Ectodermal cell (in vitro differentiated cells): ENCODE measurements around the gene DDX56.
A peak's percentile ranks its signal among the peaks of the same experiment; 100 is the strongest.
"Not testable (repeated sequence)": the region's sequence is repeated elsewhere in the genome, so short reads cannot be mapped to it uniquely, and the experiment has no call there.

Experiments
- H3K27ac ChIP-seq: 2 replicates; pipeline ENCODE4 v1.7.0; 2013; ENCODE audit warnings: mild to moderate bottlenecking, low read depth, low read length; ENCODE audit not compliant: insufficient read depth, poor library complexity, severe bottlenecking
- H3K27me3 ChIP-seq: 2 replicates; pipeline ENCODE4 v1.7.0; 2013; ENCODE audit warnings: mild to moderate bottlenecking, low read length; ENCODE audit not compliant: insufficient read depth, control insufficient read depth, poor library complexity, severe bottlenecking
- H3K36me3 ChIP-seq: one replicate; pipeline ENCODE4 v1.7.0; 2013; ENCODE audit warnings: low read length; ENCODE audit not compliant: control insufficient read depth, insufficient read depth
- H3K4me1 ChIP-seq: one replicate; pipeline ENCODE4 v1.7.0; 2013; ENCODE audit warnings: low read length; ENCODE audit not compliant: control insufficient read depth, insufficient read depth
- H3K4me3 ChIP-seq: 2 replicates; pipeline ENCODE4 v1.7.0; 2013; ENCODE audit warnings: low read depth, low read length, control low read depth; ENCODE audit not compliant: insufficient read depth
- H3K9me3 ChIP-seq: 2 replicates; pipeline ENCODE4 v1.7.0; 2013; ENCODE audit warnings: mild to moderate bottlenecking, low read length, moderate library complexity; ENCODE audit not compliant: control insufficient read depth
- WGBS, 2 experiments: methylation state at CpG; one replicate each; pipeline ENCODE4 v1.1.7; 2013; ENCODE audit warnings: missing lambda C conversion rate in 2 of 2; 5-methylcytosine and 5-hydroxymethylcytosine counted together

DDX56 gene

DNA sequence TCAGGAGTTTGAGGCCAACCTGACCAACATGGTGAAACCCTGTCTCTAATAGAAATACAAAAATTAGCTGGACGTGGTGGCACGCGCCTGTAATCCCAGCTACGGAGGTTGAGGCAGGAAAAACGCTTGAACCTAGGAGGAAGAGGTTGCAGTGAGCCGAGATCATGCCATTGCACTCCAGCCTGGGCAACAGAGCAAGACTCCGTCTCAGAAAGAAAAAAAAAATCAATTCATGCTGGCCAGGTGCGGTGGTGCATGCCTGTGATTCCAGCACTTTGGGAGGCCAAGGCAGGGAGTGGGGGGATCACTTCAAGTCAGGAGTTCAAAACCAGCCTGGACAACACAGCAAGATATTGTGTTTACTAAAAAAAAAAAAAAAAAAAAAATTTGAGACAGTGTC lies 23.5 kb upstream of the DDX56 start:
- H3K4me1 ChIP-seq, H3K27me3 ChIP-seq, H3K36me3 ChIP-seq, H3K27ac ChIP-seq, H3K4me3 ChIP-seq, H3K9me3 ChIP-seq: not testable (repeated sequence)
- 89 to 92% methylated on average over 8 of the region's 8 CpGs for WGBS, 2 experiments

DNA sequence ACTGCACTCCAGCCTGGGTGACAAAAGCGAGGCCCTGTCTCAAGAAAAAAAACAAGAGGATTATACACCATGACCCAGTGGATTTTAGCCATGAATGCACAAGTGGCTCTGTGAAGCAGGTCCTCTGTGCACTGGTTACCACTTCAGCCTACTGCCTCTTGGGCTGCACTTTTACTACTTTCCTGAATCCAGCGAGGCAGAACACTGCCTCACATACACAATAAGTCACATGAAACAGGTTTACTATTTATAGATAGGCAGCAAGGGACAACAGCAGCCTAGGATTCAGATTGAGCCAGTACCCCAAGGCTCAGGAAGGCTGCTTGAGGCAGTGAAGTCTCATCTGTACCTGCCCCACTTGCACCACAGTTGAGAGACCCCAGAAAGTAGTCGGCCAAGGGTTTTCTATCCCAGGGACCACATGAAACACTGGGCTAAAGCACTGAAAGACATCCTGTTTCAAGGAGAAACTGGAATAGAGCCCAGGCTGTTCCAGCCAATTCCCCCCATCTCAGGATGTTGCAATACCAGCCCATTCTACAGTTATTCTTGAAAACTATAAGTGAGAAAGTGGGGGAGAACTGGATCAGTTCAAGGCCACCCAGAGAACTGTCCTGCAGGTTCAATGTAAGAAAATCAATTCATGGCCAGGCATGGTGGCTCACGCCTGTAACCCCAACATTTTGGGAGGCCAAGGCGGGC lies 22.4 kb upstream of the DDX56 start:
- Histone ChIP-seq H3K4me3 (no peak overlapping the region), H3K9me3 (no peaks in the 10 kb centered on the region), H3K36me3 (no peaks in the 10 kb centered on the region), H3K27ac (no peak overlapping the region), H3K4me1 (no peaks in the 10 kb centered on the region), H3K27me3 (no peaks in the 10 kb centered on the region)
- 77 to 80% methylated on average over 5 of the region's 5 CpGs for WGBS, 2 experiments

DNA sequence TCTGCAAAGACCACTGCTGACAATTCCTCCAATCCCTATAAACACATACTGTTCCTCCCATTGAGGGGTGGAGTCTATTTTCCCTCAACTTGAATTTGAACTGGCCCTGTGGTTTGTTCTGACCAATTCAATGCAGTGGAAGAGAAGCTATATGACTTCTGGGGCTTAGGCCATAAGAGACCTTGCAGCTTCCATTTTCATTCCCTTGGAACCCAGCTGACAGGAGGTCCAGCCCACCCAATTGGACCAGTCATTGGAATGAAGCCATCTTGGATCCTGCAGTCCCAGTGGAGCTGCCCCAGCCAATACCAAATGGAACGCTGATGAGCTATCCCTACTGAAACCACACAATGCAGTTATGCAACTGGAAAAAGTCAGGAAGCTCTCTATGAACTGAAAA lies 17.2 kb upstream of the DDX56 start:
- H3K4me1 ChIP-seq, result no peaks in the 10 kb centered on the region
- 95 to 96% methylated on average over 1 of the region's 1 CpG for WGBS, 2 experiments

GRCh38 chr7:44587843-44588711 lies 14.4 kb upstream of the DDX56 start:
- H3K4me3 ChIP-seq, result no peak overlapping the region
- no peaks in the 10 kb centered on the region for H3K9me3 ChIP-seq
- H3K27me3 ChIP-seq, result peaks cover 4% of the 10 kb centered on the region
- 71 to 74% methylated on average over 3 to 6 of the region's 6 CpGs for WGBS, 2 experiments
- H3K4me1 ChIP-seq, result no peaks in the 10 kb centered on the region
- H3K36me3 ChIP-seq, result no peaks in the 10 kb centered on the region
- no peak overlapping the region for H3K27ac ChIP-seq

More for the DNA sequence above, 17.2 kb upstream of the DDX56 start:
- no peaks in the 10 kb centered on the region for H3K27me3 ChIP-seq
- H3K27ac ChIP-seq, result no peak overlapping the region
- H3K36me3 ChIP-seq, result no peaks in the 10 kb centered on the region
- H3K9me3 ChIP-seq, result no peaks in the 10 kb centered on the region
- H3K4me3 ChIP-seq, result no peak overlapping the region

- H3K27ac ChIP-seq, result no peak overlapping the region
- H3K4me1 ChIP-seq, result no peaks in the 10 kb centered on the region
- WGBS, 2 experiments, result 96% methylated on average over 11 to 13 of the region's 13 CpGs
- no peaks in the 10 kb centered on the region for H3K9me3 ChIP-seq
- peaks cover 4% of the 10 kb centered on the region for H3K27me3 ChIP-seq
- H3K4me3 ChIP-seq, result peak overlapping the region; percentile 97
- H3K36me3 ChIP-seq, result peaks cover 14% of the 10 kb centered on the region
Measured at GRCh38 chr7:44583146-44583865, 9.6 kb upstream of the DDX56 start.

DNA sequence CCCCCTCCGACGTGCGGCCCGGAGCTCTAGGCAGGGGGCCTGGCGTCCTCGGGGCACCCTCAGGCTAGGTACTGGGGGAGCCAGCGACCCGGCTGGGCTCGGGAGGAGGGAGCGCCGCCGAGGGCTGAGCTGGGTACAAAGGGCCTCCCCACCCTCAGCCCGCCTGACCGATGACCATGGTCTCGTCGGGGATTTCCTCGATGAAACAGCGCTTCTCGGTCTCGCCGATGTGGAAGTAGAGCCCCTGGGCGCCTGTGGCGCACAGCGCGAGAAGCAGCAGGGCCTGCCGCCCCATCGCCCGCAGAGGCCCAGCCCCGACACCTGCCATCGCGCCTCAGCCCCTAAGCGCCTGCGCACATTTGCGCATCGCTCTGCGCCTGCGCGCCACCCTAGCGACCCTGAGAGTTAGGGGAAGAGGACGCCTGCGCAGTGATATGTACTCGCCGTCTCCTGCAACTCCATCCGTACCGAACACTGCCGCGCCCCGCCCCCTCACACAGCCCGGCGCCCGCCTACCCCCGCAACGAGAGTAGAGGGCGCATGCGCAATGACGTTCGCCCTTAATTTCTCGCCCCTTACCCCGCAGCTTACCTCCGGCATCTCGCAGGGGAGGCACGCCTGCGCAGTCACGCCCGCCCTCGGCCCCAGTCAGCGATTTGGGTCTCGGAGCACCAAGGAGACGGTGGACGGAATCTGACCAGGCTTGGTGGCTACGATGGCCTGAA lies 8.3 kb upstream of the DDX56 start, which contains the start of gene TMED4:
TSS of gene TMED4 (minus strand) at position 353 of the 725 bp plus-strand sequence. CDS start at position 328, 25 bp downstream.
- peak within 1 kb of the TSS; percentile 76 for H3K27ac ChIP-seq
- peaks cover 17% of the 10 kb centered on the region for H3K36me3 ChIP-seq
- H3K9me3 ChIP-seq, result no peaks in the 10 kb centered on the region
- H3K4me3 ChIP-seq, result peak within 1 kb of the TSS; percentile 97
- 0% methylated on average over 71 of the region's 71 CpGs for WGBS, 2 experiments
- H3K27me3 ChIP-seq, result peaks cover 4% of the 10 kb centered on the region
- no peaks in the 10 kb centered on the region for H3K4me1 ChIP-seq

DNA sequence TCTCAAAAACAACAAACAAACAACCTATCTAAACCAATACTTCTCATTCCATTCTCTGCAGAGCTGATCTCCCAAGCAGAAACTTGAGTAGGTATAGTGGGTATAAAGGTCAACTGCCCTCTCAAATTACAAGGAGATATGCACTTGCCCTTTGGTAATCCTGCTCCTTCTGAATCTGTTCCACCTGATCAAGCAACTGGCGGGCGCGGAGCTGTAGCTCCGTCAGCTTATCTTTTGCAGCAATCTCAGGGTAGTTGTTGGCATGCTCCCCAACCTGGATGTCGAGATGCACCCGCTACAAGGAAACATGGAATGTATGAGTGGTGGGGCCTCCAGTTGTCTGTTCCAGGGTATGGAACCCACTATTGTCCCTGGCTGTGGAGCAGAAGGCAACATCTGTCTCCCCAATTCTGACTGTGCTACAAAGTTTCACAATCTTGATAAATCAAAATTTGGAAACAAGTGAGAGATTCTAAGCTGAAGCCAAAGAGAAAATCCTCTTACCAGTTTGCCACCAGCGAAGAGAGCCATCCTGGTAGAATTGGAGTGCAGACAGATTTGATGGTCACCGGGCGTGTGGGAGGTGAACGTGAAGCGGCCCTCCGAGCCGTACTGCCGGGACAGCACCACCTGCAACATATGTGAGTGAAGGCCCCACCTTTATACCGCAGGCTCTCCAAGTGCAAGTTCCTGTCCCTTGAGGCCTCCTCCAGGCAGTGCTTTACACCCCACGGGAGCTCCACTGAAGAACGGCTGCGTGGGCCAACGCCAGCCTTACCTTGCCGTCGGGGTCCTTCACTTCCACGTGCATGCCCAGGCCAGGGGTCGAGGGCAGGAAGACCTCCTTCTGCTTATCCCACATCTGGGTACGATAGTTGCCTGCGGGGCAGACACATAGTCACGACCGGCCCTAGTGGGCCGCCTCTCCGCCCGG lies 7.5 kb upstream of the DDX56 start:
- Histone ChIP-seq H3K36me3 (peaks cover 17% of the 10 kb centered on the region), H3K9me3 (no peaks in the 10 kb centered on the region), H3K4me3 (peak overlapping the region; percentile 97), H3K4me1 (no peaks in the 10 kb centered on the region), H3K27ac (peak overlapping the region; percentile 48), H3K27me3 (peaks cover 4% of the 10 kb centered on the region)
- WGBS, 2 experiments, result 37 to 40% methylated on average over 30 of the region's 30 CpGs

DNA sequence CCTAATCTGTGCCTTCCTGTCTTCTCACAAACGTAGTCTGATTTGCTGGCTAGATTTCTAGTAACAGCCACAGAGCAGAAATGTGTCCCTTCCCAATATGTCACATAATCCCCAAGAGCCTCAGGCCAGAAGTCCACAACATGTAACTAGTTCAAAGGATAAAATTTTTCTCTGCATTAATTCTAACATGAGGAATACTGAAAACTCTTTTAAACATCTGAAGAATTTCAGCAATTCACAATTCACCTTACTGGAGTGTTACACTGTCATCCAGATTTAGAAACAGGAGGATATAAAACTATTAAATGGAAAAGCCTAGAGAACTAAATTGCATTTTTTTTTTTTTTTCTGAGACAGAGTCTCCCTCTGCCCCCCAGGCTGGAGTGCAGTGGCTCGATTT lies 2.5 kb upstream of the DDX56 start:
- no peak overlapping the region for H3K27ac ChIP-seq
- H3K9me3 ChIP-seq, result no peaks in the 10 kb centered on the region
- no peaks in the 10 kb centered on the region for H3K27me3 ChIP-seq
- WGBS, 2 experiments, result 93 to 96% methylated on average over 2 of the region's 2 CpGs
- H3K36me3 ChIP-seq, result peaks cover 32% of the 10 kb centered on the region
- peaks cover 12% of the 10 kb centered on the region for H3K4me1 ChIP-seq
- H3K4me3 ChIP-seq, result no peak overlapping the region

DNA sequence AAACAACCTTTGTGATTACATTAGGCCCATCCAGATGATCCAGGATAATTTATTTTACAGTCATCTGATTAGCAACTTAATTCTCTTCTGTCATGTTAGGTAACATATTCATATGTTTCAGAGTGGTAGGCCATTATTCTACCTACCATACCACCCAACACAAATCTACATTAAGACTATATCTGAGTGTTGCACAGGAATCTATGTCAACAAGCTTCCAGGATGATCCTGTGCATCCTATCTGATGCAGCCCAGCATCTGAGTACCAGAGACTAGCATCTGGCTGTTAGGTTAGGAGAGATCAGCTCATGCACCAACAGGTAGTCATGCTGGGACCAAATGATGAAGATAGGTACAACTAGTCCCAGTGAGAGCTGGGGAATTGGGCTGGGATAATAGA lies 1.3 kb upstream of the DDX56 start:
- H3K9me3 ChIP-seq, result no peaks in the 10 kb centered on the region
- H3K27ac ChIP-seq, result no peak overlapping the region
- no peaks in the 10 kb centered on the region for H3K27me3 ChIP-seq
- peaks cover 37% of the 10 kb centered on the region for H3K36me3 ChIP-seq
- peak overlapping the region; percentile 80 for H3K4me3 ChIP-seq
- peaks cover 12% of the 10 kb centered on the region for H3K4me1 ChIP-seq
